ENCODE measurements around the gene MRPL23.

GRCh38 chr11:1926156-1927025 is 20.7 kb upstream of the MRPL23 start:
- TF ChIP-seq CTCF (conservative IDR thresholded peaks at IDR 0.05; ENCODE audit: low read length) = no peak
- no peak for TF ChIP-seq EZH2phosphoT487 (IDR thresholded peaks at IDR 0.05; ENCODE audit: borderline replicate concordance)

Measured in Loucy (cell line).